Activated naive CD4-positive, alpha-beta T cell treated with anti-CD3 and anti-CD28 coated beads, Interleukin-2, amount 50 U/mL, for 16 hours (primary cell): ENCODE results near the gene MOK.
A peak's percentile ranks its signal among the peaks of the same experiment; 100 is the strongest.
"Not testable (repeated sequence)": the region's sequence is repeated elsewhere in the genome, so short reads cannot be mapped to it uniquely, and the experiment has no call there.

ENCODE experiments used
- DNase-seq: peaks from one replicate; pipeline ENCODE4 v3.0.0-alpha.2; 2020

Gene MOK, protein sequence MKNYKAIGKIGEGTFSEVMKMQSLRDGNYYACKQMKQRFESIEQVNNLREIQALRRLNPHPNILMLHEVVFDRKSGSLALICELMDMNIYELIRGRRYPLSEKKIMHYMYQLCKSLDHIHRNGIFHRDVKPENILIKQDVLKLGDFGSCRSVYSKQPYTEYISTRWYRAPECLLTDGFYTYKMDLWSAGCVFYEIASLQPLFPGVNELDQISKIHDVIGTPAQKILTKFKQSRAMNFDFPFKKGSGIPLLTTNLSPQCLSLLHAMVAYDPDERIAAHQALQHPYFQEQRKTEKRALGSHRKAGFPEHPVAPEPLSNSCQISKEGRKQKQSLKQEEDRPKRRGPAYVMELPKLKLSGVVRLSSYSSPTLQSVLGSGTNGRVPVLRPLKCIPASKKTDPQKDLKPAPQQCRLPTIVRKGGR

DNA sequence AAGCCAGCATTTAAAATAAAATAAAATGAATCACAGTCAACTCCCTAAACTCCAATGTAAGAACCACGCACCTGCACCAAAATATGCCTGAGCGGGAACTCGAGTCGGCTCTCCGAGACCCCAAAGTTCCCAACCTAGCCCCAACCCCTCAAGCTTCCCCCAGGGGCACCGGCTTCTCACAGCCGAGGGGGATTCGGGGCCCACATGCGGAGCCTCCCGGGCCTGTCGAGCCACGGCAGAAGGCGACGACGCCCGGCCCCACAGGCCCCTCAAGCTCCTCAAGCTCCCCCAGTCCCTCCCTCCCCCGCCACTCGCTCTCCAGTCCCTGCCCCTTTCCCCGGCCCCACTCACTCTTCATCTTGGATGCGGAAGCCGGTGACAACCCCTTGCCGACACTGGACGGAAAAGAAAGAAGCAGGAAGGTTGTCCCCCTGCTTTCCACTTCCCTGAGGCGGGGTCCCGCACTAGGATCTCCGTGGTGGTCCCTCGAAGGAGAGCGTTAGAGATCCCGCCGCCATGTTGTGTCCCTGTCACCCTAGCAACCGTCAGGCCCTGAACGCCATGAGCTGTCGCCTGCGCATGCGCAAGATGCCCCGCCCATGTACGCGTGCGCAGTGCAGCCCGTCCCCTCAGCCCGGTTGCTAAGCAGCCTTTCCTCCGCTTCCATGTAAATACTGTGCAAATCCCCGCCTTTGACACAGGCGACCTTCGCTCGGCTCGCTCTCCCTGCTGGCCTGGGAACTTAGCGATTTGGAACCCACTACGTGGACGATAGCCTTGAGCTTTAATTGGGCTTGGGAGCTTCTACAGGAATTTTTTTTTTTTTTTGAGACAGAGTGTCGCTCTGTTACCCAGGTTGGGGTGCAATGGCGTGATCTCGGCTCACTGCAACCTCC, at the start of gene MOK:
Gene MOK (minus strand): TSS at position 554 of the 896 bp plus-strand sequence. CDS start 196 bp downstream, at position 358.
- peak; percentile 94 for DNase-seq

DNA sequence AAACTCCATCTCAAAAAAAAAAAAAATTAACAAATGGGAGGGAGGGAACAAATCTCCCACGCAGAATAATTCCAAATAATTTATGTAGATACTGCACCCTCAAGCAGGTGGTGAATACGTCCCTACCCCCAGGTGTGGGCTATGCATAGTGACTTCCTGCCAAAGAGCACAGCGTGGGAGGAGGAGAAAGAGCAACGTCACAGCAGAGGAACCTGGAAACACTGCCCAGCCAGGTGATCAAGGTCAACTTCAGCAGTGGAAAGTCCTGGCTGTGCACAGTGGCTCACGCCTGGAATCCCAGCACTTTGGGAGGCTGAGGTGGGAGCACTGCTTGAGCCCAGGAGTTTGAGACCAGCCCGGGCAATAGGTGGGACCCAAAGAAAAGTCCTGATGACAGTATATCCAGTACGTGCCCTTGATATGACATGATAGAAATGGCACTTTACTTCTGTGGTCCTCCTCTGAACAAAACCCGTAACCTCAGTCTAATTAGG, 48.2 kb upstream of the MOK start:
- DNase-seq, result no peak

DNA sequence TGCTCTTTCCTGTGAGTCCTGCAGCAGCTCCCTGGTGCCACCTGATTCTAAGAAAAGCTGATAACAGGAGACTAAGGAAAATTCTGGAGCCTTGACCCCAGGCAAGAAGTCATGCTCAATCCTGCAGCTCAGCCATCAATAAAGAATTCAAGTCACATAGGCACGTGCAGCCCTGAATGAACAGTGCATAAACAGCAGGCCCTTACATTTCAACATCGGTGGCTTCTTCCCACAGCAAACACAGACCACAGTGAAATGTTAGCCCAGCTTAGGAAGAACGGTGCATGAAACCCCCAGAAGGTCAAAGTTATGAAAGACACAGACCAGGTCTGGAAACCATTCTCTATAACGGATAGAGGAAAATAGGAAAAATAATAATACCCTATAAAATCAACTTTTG, 47.2 kb upstream of the MOK start:
- DNase-seq, result no peak

DNA sequence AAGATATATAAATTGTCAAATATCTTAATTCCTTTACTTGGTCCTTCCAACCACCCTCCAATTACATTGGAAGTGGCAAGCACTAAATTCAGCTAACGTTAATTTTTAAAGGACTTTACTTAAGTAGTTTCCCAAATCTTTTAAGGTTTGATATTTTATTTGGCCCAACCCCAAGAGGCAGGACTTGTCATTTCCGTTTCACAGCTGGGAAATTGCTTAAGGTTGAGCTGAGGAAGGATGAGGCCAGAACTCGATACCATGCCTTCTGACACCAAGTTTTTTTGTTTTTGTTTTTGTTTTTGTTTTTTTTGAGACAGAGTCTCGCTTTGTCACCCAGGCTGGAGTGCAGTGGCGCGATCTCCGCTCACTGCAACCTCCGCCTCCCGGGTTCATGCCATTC, 46.6 kb upstream of the MOK start:
- DNase-seq, result not testable (repeated sequence)

DNA sequence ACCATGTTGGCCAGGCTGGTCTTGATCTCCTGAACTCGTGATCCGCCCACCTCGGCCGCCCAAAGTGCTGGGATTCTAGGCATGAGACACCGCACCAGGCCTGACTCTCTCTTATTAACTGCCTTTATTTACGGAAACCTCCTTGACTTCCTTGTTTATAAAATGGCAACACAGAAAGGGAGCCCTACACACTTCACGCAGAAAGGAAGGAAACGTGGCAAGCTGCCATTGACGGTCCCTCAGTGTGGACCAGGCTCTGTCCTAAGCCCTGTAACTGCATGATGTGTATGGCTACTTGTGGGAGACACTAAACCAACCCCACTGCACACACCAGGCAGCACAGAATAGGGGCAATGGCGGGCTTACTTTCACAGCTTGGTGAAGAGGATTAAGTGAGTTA, 46.1 kb upstream of the MOK start:
- DNase-seq, result no peak

DNA sequence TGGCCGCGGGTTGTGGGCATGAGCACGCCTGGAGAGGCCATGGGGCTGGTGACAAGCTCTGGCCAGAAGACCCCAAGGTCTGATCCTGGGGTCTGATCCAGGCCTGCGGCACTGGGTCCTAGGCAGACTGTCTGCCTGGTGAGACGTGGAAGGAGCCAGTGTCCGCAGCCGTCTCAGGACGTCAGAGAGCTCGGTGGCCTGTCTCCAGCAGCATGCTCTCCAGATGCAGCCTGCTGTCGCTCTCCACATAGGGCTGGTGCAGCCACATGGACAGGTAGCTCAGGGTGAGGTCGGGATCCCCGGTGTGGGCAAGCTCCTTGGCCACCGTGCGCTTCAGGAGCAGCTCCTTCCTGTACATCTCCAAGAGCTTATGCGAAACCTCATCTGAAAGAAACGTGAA, 43.4 kb upstream of the MOK start:
- DNase-seq, result no peak

DNA sequence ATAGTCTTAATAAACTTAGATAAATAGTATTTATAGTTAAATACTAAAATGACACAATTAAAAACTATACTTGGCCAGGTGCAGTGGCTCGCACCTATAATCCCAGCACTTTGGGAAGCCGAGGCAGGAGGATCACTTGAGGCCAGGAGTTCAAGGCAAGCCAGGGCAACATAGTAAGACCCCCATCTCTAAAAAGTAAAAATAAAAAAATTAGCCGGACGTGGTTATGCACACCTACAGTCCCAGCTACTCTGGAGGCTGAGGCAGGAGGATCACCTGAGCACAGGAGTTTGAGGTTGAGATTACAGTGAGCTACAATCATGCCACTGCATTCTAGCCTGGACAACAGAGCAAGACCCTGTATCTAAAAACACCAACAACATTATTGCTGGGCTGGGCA, 41.7 kb upstream of the MOK start:
- DNase-seq, result no peak

DNA sequence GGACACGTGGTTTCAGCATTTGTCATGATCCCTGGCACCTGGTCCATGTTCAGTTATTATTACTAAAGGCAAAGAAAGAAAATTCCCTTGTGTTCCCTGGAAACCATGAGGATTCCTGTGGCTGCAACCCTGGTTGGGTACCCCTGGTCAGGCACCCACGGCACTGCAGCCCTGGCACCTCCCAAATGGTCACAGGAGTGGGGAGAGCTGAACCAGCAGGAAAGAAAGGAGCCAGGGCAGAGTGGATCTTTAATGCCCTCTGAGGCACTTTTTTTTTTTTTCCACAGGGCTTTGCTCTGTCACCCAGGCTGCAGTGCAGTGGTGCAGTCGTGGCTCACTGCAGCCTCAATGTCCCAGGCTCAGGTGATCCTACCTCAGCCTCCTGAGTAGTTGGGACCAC, 40.3 kb upstream of the MOK start:
- no peak for DNase-seq

DNA sequence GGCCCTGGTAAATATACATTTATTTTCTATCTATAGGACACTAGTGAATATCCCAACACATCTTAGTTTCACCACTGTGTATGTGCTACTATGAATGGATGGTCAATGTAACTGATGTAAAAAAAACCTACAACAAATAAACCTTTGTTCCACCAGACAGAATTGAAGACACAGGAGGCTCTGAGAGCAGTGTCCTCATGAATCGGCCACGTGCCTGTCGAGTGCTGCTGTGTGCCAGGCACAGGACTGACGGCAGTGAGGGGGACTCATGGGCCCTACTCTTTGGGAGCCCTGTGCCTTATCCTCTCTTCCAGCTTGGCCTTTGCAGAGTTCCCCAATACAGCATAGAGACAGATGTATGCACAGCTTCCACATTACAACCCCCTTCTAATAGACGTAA, 39.5 kb upstream of the MOK start:
- no peak for DNase-seq

DNA sequence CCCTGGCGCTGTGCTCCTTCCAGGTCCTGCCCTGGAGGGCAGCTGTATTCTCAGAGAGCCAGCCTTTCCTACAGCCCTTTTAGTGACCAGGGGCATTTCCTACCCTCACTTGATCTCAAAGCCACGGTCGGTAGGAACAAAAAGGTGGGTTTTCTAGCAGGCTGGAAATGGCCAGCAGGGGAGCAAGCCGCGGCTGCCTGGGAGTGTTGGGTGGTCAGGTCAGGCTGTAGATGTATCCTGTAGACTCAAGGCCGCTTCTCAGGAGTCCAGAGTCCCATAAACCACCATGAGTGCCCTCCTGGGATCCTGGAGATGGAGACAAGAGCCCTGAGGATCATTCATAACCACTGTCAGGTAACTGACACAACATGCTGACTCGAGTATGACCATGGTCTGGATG, 39.1 kb upstream of the MOK start:
- no peak for DNase-seq

DNA sequence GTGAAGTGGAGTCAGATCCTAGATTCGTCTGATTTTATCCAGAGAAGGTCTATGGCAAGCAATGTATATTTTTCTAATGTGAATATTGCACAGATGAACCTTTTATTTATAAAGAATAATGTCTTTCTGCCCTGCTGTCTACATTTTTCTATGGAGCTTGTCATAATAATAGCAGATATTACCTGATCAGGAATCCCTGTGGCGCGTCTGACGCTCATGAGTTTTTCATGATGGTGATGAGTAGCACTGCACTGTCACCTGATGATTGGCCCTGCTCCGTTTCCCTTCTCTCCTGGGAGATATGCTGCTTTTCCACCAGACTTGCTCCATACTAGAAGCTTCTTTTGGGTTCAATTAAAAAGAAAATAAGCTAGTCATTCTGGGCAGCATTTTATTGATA, 37.3 kb upstream of the MOK start:
- DNase-seq, result no peak

DNA sequence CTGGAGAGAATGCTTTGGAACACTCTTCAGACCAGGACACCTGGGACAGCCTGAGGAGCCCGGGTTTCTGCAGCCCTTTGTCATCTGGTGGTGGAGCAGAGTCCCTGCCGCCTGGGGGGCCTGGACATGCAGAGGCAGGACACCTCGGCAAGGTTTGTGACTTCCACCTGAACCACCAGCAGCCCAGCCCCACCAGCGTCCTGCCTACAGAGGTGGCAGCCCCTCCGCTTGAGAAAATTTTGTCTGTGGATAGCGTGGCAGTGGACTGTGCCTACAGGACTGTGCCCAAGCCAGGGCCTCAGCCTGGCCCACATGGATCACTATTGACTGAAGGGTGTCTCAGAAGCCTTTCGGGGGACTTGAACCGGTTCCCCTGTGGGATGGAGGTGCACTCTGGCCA, 36.6 kb upstream of the MOK start:
- DNase-seq, result no peak

DNA sequence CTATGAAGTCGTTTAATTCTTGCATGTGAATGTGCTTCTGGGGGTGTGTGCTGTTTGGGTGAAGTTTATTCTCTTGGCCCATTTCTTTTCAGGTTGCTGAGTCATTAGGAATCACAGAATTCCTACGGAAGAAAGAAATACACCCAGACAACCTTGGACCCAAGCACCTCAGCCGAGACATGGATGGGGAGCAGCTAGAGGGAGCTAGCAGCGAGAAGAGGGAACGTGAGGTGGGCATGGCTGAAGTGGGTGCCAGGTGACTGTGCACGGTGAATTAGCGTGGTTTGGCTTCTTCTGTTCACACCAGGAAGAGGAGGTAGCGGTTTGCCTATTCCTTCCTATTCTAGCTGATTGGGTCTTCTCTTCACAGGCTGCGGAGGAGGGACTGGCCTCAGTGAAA, 33.8 kb upstream of the MOK start:
- DNase-seq, result no peak

DNA sequence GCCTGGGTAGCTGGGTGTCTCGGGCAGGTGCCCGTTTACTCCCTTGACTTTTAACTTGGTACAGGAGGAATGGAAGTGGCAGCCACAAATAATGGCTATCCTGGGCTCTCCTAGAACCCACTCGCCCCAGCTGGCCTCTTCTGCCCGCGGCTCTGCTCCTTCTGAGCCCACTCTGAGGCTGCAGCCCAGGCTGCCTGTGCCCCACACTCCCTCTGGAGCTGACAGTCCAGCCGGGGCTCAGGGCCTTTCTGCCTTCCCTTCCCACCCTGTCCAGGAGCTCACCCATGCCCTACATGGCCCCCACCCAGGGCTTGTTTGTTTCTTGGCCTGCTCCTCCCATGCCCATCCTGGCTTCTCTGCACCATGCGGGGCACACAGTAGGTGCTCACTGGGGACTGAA, 30.2 kb upstream of the MOK start:
- DNase-seq, result no peak

DNA sequence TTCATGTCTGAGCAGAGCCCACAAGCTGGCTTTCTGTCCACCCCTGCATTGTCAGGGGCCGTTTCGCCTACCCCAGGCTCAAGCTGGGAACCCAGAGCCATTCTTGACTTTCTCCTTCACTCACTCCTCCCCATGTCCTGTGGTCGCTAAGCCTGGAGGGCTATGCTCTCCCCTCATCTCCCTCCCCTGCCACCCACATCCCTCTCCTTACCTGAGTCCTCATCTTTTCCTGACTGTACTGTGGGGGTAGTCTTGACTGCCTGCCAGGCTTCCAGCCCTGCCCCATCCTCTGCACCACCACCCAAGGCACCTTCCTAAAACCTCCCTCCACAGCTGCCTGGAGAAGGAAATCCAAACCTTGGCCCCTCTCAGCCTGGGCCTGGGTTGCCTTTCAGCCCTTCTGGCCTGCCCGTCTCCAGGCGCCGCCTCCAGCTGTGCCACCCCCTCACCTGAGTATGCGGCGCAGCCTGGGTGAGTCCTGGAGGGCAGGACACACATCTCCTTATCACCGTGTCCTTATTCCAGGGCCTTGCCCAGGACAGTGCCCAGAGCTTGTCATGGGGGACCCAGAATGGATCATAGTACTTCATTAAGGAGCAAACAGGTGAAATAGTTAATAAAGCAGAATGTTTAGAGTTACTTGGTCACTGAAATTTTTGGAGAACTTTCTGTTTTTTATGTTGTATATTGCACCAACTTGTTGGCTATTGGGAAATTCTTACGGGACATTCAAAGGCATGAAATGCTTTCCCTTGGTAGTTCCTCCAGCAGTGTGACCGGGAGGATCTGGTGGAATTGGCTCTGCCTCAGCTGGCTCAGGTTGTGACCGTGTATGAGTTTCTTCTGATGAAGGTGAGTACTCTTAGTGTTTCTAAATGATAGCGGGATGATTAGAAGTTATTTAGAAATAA, 29.1 kb upstream of the MOK start:
- no peak for DNase-seq

DNA sequence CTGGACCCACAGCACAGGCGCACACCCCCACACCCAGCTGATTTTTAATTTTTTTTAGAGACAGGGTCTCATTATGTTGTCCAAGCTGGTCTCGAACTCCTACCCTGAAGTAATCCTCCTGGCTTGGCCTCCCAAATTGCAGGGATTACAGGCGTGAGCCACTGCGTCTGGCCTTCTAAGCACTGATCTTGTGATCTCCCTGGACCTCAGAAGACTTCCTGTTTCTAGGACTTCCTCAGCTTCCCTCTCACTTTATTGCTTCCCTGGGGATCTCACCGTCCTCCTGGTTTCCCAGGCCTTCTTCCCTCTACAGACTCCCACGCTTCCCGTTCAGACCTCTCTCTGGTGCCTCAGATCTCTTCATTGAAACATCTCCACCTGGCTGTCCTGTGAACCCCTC, 28.4 kb upstream of the MOK start:
- DNase-seq, result no peak

DNA sequence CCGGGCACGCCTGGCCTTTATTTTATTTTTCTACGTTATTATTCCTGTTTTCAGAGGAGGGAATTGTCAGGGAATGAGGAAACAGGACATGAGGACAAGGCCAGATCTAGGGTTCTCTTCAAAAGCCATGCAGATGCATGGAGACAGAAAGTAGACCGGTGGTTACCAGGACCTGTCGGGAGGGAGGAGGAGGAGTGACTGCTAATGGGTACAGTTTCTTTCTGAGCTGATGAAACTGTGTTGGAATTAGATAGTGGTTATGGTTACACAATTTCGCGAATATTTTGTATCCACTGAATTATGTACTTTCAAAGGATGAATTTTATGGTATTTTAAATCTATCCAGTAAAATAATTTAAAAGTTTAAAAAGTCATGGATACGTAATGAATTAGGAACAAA, 25.8 kb upstream of the MOK start:
- DNase-seq, result no peak

DNA sequence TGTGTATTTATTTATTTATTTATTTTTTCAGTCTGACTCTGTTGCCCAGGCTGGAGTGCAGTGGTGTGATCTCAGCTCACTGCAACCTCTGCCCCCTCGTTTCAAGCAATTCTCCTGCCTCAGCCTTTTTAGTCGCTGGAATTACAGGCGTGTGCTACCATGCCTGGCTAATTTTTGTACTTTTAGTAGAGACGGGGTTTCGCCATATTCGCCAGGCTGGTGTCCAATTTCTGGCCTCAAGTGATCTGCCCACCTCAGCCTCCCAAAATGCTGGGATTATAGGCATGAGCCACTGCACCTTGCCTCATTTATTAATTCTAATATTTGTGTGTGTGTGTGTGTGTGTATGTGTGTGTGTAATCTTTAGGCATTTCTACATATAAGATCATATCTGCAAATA, 24.4 kb upstream of the MOK start:
- DNase-seq, result not testable (repeated sequence)

DNA sequence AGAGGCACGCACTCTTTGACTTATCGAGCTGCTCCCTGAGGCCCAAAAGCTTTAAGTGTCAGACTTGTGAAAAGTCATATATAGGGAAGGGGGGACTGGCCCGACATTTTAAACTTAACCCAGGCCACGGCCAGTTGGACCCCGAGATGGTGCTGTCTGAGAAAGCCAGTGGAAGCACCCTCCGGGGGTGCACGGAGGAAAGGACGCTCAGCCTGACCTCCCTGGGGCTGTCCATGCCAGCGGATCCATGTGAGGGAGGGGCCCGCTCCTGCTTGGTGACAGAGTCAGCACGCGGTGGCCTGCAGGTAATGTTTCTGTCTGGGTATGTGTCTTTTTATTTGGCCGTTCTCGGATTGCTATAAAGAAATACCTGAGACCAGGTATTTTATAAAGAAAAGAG, 21.6 kb upstream of the MOK start:
- DNase-seq, result no peak

DNA sequence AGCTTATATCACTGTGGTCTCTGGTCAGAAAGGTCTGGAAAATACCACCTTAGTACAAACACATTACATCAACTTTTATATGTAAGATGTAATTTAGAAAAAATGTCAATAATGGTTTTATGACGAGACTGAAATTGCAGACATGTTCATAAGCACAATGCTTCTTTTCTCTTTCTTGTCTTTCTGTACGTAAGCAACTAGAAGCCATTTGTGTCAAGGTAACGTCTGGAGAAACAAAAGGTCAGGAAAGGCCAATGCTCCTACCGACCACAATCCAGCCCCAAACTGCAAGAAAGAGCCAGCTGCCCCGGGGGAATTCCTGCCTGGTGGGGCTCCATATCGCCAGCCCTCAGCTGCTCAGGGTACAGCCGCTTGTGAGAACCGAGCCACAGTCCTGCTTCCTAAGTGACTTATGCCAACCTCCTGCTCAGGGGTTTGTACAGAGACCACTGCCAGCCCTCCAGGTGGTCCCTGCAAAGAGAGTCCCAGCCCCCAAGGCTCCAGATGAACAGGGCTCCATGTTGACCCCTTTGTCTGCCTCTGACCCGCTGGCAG, 20.9 kb upstream of the MOK start:
- DNase-seq, result no peak

DNA sequence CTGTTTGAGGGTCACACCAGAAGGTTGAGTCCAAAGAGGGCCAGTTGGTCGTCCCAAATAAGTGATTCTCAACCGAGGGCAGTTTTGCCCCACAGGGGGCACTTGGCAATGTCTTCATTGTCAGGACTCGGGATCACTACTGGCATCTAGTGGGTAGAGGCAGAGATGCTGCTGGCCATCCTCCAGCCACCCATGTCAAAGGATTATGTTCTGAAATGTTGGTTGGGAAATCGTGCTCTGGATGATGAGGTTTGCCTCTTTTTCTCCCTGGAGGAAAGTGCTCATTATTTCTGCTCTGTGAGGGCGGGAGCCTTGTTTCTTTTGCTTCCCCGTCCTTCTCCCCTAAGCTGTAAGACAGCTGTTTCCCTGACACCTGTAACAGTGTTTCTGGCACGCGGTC, 18.1 kb upstream of the MOK start:
- DNase-seq, result peak; percentile 32
